ENCODE results near the gene KXD1.

KXD1 gene

GRCh38 chr19:18518639-18519038 is 39.0 kb upstream of the KXD1 start:
- no peak for TF ChIP-seq CTCF (IDR thresholded peaks at IDR 0.05)

- peak; percentile 85 for TF ChIP-seq CTCF (IDR thresholded peaks at IDR 0.05)
Observed at GRCh38 chr19:18519962-18520847, 37.5 kb upstream of the KXD1 start.

- TF ChIP-seq CTCF (IDR thresholded peaks at IDR 0.05): no peak
Observed at GRCh38 chr19:18520848-18521691, 36.6 kb upstream of the KXD1 start.

- TF ChIP-seq CTCF (IDR thresholded peaks at IDR 0.05): no peak
Observed at GRCh38 chr19:18521692-18522123, 36.0 kb upstream of the KXD1 start, which contains the start of gene ELL. ELL (minus strand) TSS chr19:18522070; CDS start chr19:18522055, 15 bp downstream.

GRCh38 chr19:18522124-18522861 is 35.4 kb upstream of the KXD1 start:
- TF ChIP-seq CTCF (IDR thresholded peaks at IDR 0.05): no peak

GRCh38 chr19:18523841-18524240 is 33.8 kb upstream of the KXD1 start:
- TF ChIP-seq CTCF (IDR thresholded peaks at IDR 0.05): no peak

- TF ChIP-seq CTCF (IDR thresholded peaks at IDR 0.05): no peak
Observed at GRCh38 chr19:18526316-18526715, 31.4 kb upstream of the KXD1 start.

All from LNCAP (cell line).